ENCODE data around the gene VPS41.

The VPS41 gene

GRCh38 chr7:38674513-38674912 is 234.5 kb downstream of the VPS41 start:
- no peaks in the 10 kb centered on the region for H3K36me3 ChIP-seq (replicated peaks; ENCODE audit: insufficient read depth, low read length)
- no peaks in the 10 kb centered on the region for H4K20me1 ChIP-seq (ENCODE audit: insufficient read depth, low read length)
- H3K4me1 ChIP-seq (ENCODE audit: low read length) = peaks cover 11% of the 10 kb centered on the region; the same call in 1 of the 2 replicates
- H3K27me3 ChIP-seq (replicated peaks; ENCODE audit: insufficient read depth, low read length) = no peaks in the 10 kb centered on the region
- no peaks in the 10 kb centered on the region for H3K9me3 ChIP-seq (replicated peaks; ENCODE audit: insufficient read depth, low read length)
- no peak overlapping the region for H3K27ac ChIP-seq (ENCODE audit: low read length)
- H2AFZ ChIP-seq (ENCODE audit: low read length) = no peak overlapping the region
- no peaks in the 10 kb centered on the region for H3K79me2 ChIP-seq (ENCODE audit: low read length)
- H3F3A ChIP-seq (ENCODE audit: insufficient read depth, low read length) = no peaks in the 10 kb centered on the region
- TF ChIP-seq EZH2phosphoT487 (IDR thresholded peaks at IDR 0.05; ENCODE audit: low read length) = no peak
- no peak for DNase-seq
- H3K9ac ChIP-seq (ENCODE audit: low read length) = no peak overlapping the region
- H3K4me2 ChIP-seq (ENCODE audit: low read depth, low read length) = no peak overlapping the region
- H3K9me2 ChIP-seq (replicated peaks; ENCODE audit: insufficient read depth, low read length) = no peaks in the 10 kb centered on the region
- no peak overlapping the region for H3K4me3 ChIP-seq (ENCODE audit: low read length)

- Histone ChIP-seq H3K79me2 (ENCODE audit: low read length) (no peaks in the 10 kb centered on the region), H3K27ac (ENCODE audit: low read length) (no peak overlapping the region), H3K27me3 (replicated peaks; ENCODE audit: insufficient read depth, low read length) (no peaks in the 10 kb centered on the region), H3K36me3 (replicated peaks; ENCODE audit: insufficient read depth, low read length) (no peaks in the 10 kb centered on the region), H3K4me2 (ENCODE audit: low read depth, low read length) (no peak overlapping the region), H3K4me3 (ENCODE audit: low read length) (no peak overlapping the region), H4K20me1 (ENCODE audit: insufficient read depth, low read length) (no peaks in the 10 kb centered on the region), H2AFZ (ENCODE audit: low read length) (no peak overlapping the region), H3K9me2 (replicated peaks; ENCODE audit: insufficient read depth, low read length) (no peaks in the 10 kb centered on the region), H3K4me1 (ENCODE audit: low read length) (peaks cover 11% of the 10 kb centered on the region; the same call in 1 of the 2 replicates), H3F3A (ENCODE audit: insufficient read depth, low read length) (no peaks in the 10 kb centered on the region), H3K9me3 (replicated peaks; ENCODE audit: insufficient read depth, low read length) (no peaks in the 10 kb centered on the region), H3K9ac (ENCODE audit: low read length) (no peak overlapping the region)
- no peak for DNase-seq
- TF ChIP-seq CTCF (IDR thresholded peaks at IDR 0.05; ENCODE audit: low read length) = no peak
These were observed 235.2 kb downstream of the VPS41 start for GRCh38 chr7:38673795-38674194.

All from MM.1S (cell line).